ENCODE measurements around the gene CNKSR3.
"Not testable (repeated sequence)": the region's sequence is repeated elsewhere in the genome, so short reads cannot be mapped to it uniquely, and the experiment has no call there.

The CNKSR3 gene

DNA sequence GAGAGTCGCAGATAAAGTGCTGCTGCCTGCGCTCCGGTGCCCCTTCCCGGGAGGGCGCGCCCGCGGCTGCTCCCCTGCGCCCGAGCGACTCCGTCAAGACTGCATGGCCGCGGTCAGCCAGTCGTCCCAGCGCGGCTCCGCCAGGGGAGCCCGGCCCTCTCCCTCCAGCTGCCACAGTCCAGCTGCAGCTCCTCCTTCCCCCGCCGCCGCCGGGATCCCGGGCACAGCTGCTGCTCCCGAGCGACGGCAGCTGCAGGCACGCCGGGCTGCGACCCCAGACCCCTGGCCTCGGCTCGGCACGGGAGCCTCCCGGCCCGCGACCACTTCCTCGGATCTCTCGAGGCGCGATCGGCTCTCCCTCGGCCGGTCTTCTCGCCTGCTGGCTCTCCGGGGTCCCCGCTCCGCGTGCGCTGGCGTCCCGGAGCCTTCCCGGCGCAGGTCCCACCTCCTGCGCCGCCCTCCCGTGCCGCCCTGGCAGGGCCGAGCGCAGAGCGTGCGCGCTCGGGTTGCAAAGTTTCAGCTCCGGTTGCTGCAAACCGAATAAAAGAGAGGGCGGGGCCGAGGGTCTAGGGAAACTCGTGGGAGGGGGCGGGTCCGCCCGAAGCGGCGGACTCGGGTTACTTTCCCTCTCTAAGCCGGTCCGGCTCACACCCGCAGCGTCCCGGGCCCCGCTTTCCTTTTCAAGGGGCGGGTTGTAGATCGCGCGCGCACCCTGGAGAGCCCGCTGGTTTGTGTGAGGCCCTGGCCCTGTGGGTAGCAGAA is at the start of gene CNKSR3:
Gene CNKSR3, minus strand, starts transcription at position 542 of the 762 bp plus-strand sequence. CDS start 571 bp downstream, outside the sequence.
- FAIRE-seq, result no peak

DNA sequence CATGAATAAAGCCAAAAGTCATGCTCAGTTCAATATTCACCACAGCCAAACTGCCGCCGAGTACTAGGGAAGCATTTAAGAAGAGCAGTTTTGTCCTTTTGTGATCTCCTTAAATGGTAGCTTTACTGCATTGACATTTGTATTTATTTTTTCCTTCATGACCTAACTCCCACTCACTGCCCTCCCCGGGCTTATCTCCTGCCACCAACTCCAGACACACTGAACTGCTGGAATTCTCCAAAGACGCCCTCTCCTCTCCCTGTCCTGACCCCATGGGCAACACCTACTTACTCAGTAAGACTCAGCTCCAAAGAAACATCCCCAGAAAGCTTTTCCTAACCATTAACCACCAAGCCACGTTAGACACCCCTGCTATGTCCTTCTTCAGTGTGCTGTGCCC is 48.5 kb upstream of the CNKSR3 start:
- no peak for FAIRE-seq

DNA sequence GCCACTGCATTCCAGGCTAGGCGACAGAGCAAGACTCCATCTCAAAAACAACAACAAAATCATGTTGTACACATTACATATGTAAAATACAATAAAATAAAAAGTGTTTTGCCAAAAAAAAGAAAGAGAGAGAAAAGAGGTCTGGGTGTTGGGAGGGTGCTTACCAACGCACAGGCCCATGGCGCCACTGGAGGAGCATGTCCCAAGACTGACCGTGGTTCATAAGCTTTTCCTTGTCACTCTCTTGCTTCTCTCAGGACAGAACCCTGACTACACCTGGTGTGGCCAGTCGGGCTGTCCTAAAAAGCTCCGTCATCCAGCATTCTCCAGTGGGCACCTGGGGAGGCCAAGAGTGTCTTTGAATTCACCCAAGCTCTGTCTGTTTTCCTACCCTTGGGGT is 48.0 kb upstream of the CNKSR3 start:
- no peak for FAIRE-seq

DNA sequence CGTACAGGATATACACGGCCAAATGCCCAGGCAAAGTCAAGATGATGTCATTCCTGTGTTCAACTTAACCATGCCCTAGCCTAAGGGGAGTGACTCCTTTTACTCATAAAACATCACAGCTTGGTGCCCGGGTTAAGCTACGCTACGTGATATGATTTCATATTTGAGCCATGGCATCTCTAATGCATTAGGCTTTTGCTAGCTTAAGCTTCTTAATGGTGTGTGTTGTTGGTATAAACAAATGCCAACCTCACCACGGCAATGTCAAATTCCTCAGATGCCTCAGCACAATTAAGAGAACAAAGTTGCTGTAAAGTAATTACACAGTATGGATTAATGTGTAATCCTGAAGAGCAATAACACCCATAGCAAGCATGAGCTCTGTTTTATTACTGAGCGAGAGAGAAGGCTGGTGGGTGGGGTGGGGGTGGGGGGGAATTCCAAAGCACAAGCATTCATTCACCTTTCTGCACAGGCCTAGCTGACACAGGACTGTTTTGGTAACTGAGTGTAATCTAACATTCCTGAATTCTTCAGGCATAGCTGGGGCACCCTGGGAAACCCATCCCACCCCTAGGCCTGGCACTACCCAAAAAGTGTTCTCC is 44.7 kb upstream of the CNKSR3 start:
- FAIRE-seq, result no peak

DNA sequence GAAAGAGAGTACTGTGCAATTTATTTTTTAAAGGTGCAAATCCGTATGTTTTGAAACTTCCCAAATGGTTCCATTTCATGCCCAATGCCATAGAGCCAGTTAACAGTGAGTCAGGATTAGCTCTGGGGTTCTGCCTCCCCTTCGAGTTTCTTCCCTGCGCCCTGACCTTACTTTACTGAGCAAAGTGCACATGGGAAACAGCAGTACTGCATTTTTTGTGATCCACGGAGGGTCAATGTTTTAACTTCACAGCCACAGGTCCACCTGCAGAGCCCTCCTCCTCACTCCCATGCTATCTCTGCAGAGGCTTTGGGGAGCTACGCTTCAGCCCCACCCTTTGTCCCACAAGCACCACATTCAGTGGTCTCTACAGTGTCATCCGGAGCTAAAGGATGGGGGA is 44.0 kb upstream of the CNKSR3 start:
- FAIRE-seq, result no peak

DNA sequence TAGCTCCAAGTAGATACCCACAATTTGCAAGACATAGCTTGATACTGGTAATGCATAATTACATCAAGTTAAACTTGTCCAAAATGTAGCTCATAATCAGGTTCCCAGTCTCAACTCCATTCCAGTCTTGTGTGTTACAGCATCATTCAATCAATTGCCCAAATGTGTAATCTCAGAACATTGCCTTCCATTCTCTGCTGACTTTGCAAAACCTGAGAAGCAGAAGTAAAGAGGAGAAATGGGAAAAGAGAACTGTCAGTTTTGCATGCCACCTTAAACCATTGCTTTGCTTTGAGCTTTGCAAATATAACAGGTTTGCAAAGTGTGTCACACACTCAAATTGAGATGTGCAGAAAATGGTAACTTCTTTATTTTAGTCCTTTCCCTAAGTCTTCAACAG is 40.3 kb upstream of the CNKSR3 start:
- no peak for FAIRE-seq

DNA sequence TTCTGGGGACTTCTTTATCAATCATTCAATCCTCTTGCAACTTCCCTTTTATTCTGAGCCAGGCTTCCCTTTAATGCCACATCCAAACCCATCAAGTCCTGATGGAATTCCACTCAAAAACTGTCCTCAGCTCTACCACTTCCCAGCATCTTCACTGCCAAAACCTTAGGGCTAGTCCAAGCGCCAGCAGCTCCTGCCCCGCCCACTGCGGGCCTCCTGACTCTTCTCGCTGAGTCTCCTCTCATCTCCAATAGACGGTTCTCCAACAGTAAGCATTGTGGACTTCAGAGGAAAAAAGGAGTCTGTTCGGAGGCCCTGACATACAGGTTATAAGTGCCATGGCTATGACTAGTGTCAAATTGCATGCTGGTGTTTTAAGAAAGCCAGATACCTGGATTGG is 38.7 kb upstream of the CNKSR3 start:
- no peak for FAIRE-seq

DNA sequence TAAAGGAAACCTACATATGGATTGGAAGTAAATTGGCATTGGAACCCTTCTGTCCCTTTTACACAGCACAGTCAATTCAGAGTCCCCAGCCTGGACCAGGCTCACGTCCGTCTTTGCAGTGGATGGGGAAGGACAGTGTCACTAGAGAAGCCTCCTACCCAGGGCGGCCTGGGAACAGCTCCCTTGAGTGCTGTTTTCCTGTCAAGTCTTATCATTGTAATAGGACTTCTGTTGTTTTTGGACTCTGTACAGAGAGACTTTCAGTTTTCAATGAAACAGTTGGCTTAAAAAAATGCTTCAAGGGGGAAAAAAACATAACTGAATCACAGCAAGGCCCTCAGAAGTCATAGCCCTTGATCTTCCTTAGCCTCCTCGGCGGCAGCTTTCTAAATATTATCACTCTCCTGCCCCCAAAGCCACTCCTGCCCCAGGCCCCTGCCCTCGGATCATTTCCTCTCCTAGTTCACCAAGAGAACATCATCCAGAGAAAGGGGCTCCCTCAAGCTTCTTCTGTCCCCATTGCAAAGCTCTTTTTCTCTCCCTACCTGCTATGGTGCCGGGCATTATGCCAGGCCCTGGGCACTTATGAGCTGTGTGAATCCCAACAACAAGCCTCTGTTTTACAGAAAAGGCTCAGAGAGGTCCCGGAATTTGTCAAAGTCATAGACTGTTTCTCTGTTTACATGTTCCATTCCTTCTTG is 37.8 kb upstream of the CNKSR3 start:
- FAIRE-seq, result no peak

DNA sequence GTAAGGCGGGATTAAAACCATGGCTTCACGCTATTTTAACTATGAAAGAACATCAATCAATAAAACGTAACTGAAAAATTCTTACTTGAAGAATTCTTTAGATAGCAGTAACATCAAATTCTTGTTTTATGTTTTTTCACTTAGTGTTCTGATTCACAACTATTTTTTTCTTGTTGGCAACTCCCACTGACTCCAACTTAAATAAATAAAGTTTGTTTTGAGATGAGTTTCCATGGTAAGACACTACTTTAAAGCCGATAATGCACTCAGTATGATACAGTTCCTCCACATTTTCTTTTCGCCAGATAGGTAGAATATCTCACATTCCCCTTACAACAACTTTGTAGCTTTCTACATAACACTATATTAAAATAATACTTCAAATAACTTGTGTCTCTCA is 33.1 kb upstream of the CNKSR3 start:
- no peak for FAIRE-seq

DNA sequence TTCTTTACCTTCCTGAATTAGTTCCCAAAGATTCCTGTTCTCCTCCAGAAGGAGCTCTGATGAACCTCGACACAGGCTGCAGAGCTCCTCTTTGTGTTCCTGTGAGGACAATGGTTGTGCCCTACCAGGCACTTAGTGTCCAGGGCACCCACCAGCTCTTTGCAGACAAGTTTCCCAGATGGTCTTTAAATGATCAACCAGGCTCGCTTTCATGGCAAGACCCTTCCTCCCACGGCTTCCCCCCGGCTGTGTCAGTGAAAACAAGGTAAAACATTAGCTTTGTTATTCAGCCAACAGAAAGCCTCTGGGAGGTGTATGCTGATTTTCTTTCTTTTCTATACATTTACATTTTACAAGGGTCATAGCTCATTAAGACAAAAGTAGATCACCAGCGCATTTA is 32.3 kb upstream of the CNKSR3 start:
- no peak for FAIRE-seq

DNA sequence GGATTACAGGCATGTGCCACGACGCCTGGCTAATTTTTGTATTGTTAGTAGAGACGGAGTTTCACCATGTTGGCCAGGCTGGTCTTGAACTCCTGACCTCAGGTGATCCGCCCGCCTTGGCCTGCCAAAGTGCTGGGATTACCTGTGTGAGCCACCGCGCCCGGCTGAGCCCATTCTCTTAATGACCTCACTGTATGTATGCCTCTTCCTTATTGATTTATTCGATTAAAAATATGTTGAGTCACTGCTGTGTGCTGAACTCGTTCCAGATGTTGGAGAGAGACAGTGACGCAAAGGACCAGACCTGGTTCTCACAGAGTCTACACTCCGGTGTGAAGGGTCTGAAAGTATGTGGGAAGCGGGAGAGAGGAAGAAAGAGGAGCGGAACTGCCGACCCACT is 31.4 kb upstream of the CNKSR3 start:
- not testable (repeated sequence) for FAIRE-seq

DNA sequence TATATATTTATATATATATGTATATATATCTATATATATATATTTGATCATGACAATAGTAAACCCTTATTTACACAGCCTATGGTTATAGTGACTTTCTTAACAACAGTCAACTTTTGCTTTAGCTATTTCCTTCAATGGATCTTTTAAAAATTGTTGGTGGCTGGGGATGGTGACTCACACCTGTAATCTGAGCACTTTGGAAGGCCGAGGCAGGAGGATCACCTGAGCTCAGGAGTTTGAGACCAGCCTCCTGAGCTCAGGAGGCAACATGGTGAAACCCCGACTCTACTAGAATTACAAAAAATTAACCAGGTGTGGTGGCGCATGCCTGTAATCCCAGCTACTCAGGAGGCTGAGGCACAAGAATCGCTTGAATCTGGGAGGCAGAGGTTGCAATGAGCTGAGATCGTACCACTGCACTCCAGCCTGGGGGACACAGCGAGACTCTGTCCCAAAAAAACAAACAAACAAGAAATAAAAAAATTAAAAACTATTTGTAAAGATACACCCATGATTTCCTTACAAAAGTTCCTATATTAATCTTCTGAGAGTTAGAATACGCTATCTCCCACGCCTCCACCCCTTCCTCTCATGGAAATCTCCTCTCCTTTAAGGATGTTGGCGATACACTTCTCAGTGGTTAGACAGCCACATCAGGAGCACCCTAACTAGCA is 29.2 kb upstream of the CNKSR3 start:
- FAIRE-seq, result no peak

DNA sequence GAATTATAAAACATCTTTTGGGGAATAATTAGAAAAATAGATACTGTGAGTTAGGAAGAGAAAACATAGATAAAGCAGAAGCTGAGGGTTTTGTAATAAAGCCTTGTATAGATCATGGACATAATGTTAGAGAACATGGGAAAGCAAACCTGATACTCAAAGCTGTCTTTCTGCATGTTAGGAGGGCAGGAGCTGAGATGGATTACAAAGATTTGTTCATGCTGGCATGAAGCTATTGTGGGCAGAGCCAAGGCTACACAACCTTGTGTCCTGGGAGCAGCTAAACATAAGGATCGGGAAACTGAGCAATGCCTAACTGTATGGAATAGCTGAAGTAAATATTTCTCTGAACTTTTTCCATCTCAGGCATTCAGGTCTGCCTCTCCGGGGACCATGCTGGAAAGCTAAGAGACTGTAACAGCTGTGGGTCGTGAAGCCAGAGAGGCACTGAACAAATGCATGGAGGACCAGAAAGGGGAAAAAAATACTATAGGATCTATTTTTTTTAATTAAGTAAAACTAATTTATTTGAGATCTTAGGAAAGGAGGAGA is 28.2 kb upstream of the CNKSR3 start:
- FAIRE-seq, result no peak

DNA sequence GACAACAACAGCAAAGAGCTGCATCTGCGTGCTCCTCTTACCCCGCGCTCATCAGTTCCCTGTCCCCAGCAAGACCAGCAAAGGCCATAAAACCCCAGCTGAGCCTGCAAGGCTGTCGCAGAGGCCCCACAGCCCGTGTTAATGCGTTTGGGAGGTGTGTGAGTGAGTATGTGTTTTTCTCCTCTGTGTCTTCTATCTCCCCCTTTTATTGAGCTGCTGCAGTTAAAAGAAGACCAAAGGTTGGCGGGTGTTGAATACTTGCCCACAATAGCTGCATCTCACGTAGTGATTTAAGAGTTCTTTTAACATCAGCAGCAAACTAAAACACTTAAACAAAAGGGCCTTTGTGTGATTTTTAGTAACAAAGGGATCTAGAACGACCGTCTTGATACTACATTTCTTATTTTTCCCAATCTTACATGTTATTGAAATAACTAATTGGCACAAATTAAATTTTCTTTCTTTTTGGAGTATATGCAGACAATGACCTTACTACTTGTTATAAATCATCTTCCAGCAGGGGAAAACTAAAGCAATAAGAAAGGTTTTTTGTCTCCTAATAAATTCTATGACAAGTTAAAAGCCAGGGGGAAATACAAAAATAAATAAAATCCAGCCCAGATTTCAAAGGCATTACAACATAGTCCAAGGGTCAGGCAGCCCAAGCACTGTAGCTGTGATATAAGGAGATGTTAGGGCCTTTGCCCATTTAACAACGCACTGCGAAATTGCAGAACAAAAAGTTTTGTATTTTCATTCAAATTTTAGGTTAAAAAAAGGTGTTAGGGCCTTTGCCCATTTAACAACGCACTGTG is 27.2 kb upstream of the CNKSR3 start:
- FAIRE-seq, result no peak

DNA sequence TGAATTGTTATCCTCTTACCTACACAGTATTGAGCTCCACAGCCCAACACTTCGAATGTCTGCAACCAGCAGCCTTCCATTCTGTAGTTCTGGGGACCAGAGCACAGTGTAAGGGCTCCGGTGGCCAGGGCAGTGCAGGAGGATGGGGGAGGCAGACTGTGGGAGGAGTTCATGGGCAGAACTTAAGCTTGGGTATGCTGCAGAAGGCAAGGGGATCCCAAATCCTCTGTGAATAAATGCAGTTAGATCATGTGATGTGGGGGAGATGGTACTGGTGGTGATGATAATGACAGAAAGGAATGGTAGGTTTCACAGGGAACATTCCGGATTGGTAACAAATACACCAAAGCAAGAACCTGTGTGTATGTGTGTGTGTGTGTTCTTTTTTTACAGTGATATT is 26.5 kb upstream of the CNKSR3 start:
- no peak for FAIRE-seq

DNA sequence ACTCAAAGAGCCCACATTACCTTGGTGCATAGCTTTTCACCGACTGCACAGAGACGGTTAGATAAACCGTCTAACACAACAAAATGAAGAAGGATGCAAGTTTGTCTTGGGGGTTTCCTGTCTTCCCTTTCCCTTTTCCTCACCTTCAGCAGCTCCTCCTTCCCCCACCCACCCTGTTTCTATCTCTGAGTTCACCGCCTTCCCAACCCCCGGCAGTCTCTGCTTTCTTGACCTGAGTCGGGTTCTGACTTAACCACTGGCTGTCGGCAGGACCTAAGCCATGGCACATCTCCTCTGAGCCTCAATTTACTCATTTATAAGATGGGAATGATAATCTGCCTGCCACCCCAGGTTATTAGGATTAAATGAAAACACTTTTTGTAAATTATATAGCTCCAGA is 25.8 kb upstream of the CNKSR3 start:
- no peak for FAIRE-seq

DNA sequence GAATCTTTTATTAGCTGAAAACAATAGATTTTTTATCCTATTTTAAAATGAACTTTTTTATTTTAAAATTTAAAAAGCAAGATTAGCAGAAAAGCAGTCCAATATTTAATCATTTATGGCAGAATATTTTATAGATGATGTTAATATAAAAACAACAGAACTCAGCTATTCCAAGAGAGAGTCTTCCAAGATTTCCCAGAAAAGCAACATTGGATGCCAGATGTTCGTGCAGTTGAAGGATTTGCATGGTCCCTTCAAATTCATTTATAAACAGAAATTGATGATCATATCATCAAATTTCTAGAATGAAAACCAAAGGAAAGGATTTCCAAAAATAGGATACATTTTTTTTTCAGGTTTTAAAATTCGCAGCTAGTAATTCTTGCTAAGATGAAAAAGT is 25.4 kb upstream of the CNKSR3 start:
- no peak for FAIRE-seq

DNA sequence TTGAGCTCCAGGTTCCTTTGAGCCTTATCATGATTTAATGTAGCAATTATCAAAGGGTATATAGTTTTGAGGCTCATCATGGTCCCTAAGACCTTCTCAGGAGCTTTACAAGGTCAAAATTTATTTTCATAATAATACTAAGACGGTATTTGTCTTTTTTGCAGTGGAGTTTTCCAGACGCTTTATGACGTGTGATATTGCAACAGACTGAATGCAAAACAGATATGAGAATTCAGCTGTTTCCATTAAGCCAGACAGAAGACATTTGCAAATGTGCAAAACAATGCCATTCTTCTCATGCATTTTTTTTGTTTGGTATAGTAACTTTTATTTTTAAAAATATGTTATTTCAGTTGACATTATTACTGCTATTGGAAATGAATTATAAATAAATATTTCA is 24.7 kb upstream of the CNKSR3 start:
- FAIRE-seq, result no peak

DNA sequence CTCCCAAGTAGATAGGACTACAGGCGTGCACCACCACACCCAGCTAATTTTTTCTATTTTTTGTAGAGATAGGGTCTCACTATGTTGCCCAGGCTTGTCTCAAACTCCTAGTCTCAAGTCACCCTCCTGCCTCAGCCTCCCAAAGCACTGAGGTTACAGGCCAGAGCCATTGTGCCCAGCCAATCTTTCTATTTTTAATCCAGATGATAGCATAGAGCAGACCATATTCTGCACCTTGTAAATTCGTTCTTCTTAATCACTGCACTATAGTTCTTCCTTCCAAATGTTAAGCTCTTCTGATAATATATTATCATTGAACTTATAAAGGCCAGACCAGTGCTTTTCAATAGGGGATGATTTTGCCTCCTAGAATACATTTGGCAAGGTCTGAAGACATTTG is 24.0 kb upstream of the CNKSR3 start:
- no peak for FAIRE-seq

DNA sequence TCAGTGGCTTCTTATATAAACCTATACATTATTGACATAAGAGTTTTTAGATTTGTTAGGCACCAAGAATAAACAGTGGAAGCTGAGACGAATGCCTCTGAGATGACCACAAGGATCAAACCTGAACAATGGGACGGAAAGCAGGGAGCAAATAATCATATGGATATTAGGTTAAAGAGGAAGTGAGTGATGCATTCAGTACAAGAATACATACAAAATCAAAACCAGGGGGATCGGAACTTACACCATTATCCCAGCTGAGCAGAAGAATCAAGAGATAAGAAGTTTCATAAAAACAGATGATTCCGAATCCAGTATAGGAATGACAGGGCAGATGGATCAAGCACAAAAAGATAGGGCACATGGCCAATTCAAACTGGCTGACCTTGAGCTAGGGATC is 21.9 kb upstream of the CNKSR3 start:
- no peak for FAIRE-seq

DNA sequence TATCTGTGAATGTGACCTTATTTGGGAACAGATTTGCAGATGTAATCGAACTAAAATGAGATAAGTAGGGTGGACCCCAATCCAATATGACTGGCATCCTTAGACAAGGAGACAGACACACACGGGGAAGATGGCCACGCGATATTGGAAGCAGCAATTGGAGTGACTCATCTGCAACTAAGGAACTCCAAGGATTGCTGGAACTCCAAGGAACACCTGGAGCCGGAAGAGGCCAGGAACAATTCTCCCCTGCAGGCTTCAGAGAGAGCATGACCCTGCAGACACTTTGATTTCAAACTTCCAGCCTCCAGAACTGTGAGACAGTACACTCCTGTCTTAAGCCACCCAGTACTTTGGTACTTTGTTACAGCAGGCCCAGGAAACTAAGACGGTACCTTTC is 19.5 kb upstream of the CNKSR3 start:
- no peak for FAIRE-seq

DNA sequence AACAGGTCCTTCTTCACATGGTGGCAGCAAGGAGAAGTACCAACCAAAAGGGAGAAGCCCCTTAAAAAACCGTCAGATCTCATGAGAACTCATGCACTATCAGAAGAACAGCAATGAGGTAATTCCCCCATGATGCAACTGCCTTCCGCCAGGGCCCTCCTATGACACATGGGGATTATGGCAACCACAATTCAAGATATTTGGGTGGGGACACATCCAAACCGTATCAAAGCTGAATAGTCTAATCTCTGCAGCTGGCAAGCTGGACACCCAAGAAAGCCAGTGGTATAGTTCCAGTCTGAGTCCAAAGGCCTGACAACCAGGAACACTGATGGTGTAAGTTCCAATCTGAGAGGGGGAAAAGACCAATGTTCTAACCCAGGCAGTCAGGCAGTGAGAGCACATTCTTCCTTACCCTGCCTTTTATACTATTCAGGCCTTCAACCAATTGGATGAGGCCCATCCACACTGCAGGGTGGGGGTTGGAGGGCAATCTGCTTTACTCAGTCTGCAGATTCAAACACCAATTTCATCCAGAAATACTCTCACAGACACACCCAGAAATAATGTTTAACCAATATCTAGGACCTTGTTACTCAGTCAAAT is 17.9 kb upstream of the CNKSR3 start:
- FAIRE-seq, result no peak
